Sigmoid colon (tissue), 7 donors: Measurements from ENCODE around the gene ANTXRL. TPM values are rescaled to one million over a fixed set of nuclear protein-coding genes. Genes with fewer than 3 reads are reported as not detected.
"Not testable (repeated sequence)": the region's sequence is repeated elsewhere in the genome, so short reads cannot be mapped to it uniquely, and the experiment has no call there.

Experiments used
- DNase-seq: peaks from one replicate; pipeline ENCODE4 v3.0.0-alpha.2; 2019
- H3K27ac ChIP-seq, 4 donors: fragments of 200-600 bp; sonication (generic); one replicate each; pipeline ENCODE4 v1.5.1; 2016 to 2019; ENCODE audit warnings: mild to moderate bottlenecking in 1 of 4
- H3K27me3 ChIP-seq, 3 donors: fragments of 200-600 bp; sonication (generic); one replicate each; pipeline ENCODE4 v1.5.1; 2019; ENCODE audit warnings: mild to moderate bottlenecking in 1 of 3
- H3K36me3 ChIP-seq, 4 donors: fragments of 200-600 bp; sonication (generic); one replicate each; pipeline ENCODE4 v1.5.1; 2016 to 2019
- H3K4me1 ChIP-seq, 4 donors: fragments of 200-600 bp; sonication (generic); one replicate each; pipeline ENCODE4 v1.5.1; 2017 to 2019
- H3K4me3 ChIP-seq, 4 donors: fragments of 200-600 bp; sonication (generic); one replicate each; pipeline ENCODE4 v1.5.1; 2017 to 2019; ENCODE audit warnings: mild to moderate bottlenecking in 2 of 4, moderate library complexity in 1 of 4
- H3K9me3 ChIP-seq, 4 donors: fragments of 200-600 bp in 3 of 4; sonication (generic) in 3 of 4; one replicate each; pipeline versions ENCODE4 v1.5.1 to v1.6.1; 2013 to 2019
- CTCF ChIP-seq, 4 experiments: fragments of 450-650 bp in 3 of 4; fragments of 200-600 bp in 1 of 4; IDR thresholded peaks; one replicate each; pipeline ENCODE4 v1.5.1; 2016 to 2019; ENCODE audit warnings: antibody characterized with exemption in 4 of 4, mild to moderate bottlenecking in 3 of 4, moderate library complexity in 2 of 4
- EP300 ChIP-seq, 4 donors: sonication (generic); formaldehyde crosslinking; IDR thresholded peaks; one replicate each; pipeline ENCODE4 v1.6.1; 2017; ENCODE audit warnings: antibody characterized with exemption in 4 of 4
- POLR2A ChIP-seq, 2 donors: fragments of 450-650 bp; IDR thresholded peaks; one replicate each; pipeline ENCODE4 v1.6.1; 2016; ENCODE audit warnings: antibody characterized with exemption in 2 of 2, mild to moderate bottlenecking in 2 of 2, moderate library complexity in 2 of 2
- POLR2AphosphoS5 ChIP-seq, 4 donors: sonication (generic); formaldehyde crosslinking; IDR thresholded peaks; one replicate each; pipeline ENCODE4 v1.6.1; 2017; ENCODE audit warnings: antibody characterized with exemption in 4 of 4
- WGBS, 2 donors: extraction: QIAGEN DNeasy Blood & Tissue Kit; methylation state at CpG; one replicate each; pipeline ENCODE4 v1.1.7; 2013; 5-methylcytosine and 5-hydroxymethylcytosine counted together
- intact Hi-C: fragments of 100-400 bp; cut with DNase I; formaldehyde crosslinking; loops from one replicate; pipeline ENCODE4 v1.15.1; 2023
- polyA plus RNA-seq, 3 donors: library from polyadenylated mRNA; stranded (reverse); fragments of 200-250 nt; gene quantifications; one replicate each; pipeline ENCODE4 v1.2.3, GENCODE V29; 2013
- total RNA-seq, 4 donors: library from RNA; depleted of rRNA; stranded (reverse); fragments of >200 nt; gene quantifications; one replicate each; pipeline ENCODE4 v1.1.0, GENCODE V29; 2016
- donor health status: healthy with polysubstance abuse.
- donor health status: Bipolar disorder and iron deficiency.
- donor health status: healthy.

The ANTXRL gene
- total and polyA plus RNA-seq, 7 donors = not detected

- TF ChIP-seq POLR2A (IDR thresholded peaks at IDR 0.05) (no peak), POLR2AphosphoS5 (IDR thresholded peaks at IDR 0.05) (no peak), CTCF (IDR thresholded peaks at IDR 0.05) (no peak), EP300 (IDR thresholded peaks at IDR 0.05) (no peak)
- no peak overlapping the region for H3K4me3 ChIP-seq
- no peak for DNase-seq
- no peak overlapping the region for H3K27ac ChIP-seq
- no peaks in the 10 kb centered on the region for H3K4me1 ChIP-seq
- intact Hi-C loops = no loop called here
- 89% methylated on average over 4 of the region's 4 CpGs for WGBS, 2 donors
- no peaks in the 10 kb centered on the region for H3K9me3 ChIP-seq
- H3K36me3 ChIP-seq = no peaks in the 10 kb centered on the region
- no peaks in the 10 kb centered on the region for H3K27me3 ChIP-seq
Observed at GRCh38 chr10:46254467-46254866, 32.3 kb upstream of the ANTXRL start.

- H3K4me3 ChIP-seq, H3K27ac ChIP-seq, DNase-seq, H3K27me3 ChIP-seq, H3K4me1 ChIP-seq, H3K36me3 ChIP-seq, intact Hi-C loops, H3K9me3 ChIP-seq: not testable (repeated sequence)
- 79 to 86% methylated on average over 3 of the region's 3 CpGs for WGBS, 2 donors
Observed at GRCh38 chr10:46255210-46255609, 31.6 kb upstream of the ANTXRL start.

- no peaks in the 10 kb centered on the region for H3K4me1 ChIP-seq
- TF ChIP-seq CTCF (IDR thresholded peaks at IDR 0.05) (no peak), POLR2A (IDR thresholded peaks at IDR 0.05) (no peak), POLR2AphosphoS5 (IDR thresholded peaks at IDR 0.05) (no peak), EP300 (IDR thresholded peaks at IDR 0.05) (no peak)
- intact Hi-C loops = no loop called here
- H3K27me3 ChIP-seq = no peaks in the 10 kb centered on the region
- no peak overlapping the region for H3K4me3 ChIP-seq
- H3K9me3 ChIP-seq = no peaks in the 10 kb centered on the region
- no peaks in the 10 kb centered on the region for H3K36me3 ChIP-seq
- DNase-seq = peak; percentile 75
- WGBS, 2 donors = 52 to 54% methylated on average over 15 of the region's 15 CpGs
- H3K27ac ChIP-seq = peak overlapping the region in 1 of 4 donors; percentile 32
Observed at GRCh38 chr10:46255801-46256747, 30.7 kb upstream of the ANTXRL start.

GRCh38 chr10:46257099-46257498 is 29.7 kb upstream of the ANTXRL start:
- no peak for TF ChIP-seq POLR2AphosphoS5 (IDR thresholded peaks at IDR 0.05)
- TF ChIP-seq EP300 (IDR thresholded peaks at IDR 0.05) = no peak
- TF ChIP-seq CTCF (IDR thresholded peaks at IDR 0.05) = no peak
- no peak for TF ChIP-seq POLR2A (IDR thresholded peaks at IDR 0.05)
- no peaks in the 10 kb centered on the region for H3K27me3 ChIP-seq
- no peak overlapping the region for H3K27ac ChIP-seq
- H3K36me3 ChIP-seq = no peaks in the 10 kb centered on the region
- no peaks in the 10 kb centered on the region for H3K4me1 ChIP-seq
- intact Hi-C loops = no loop called here
- no peaks in the 10 kb centered on the region for H3K9me3 ChIP-seq
- no peak for DNase-seq
- 89 to 91% methylated on average over 4 of the region's 4 CpGs for WGBS, 2 donors
- no peak overlapping the region for H3K4me3 ChIP-seq

- intact Hi-C loops, DNase-seq, H3K36me3 ChIP-seq, H3K4me3 ChIP-seq, H3K27me3 ChIP-seq, H3K4me1 ChIP-seq, H3K9me3 ChIP-seq, H3K27ac ChIP-seq: not testable (repeated sequence)
- WGBS, 2 donors = 86 to 89% methylated on average over 6 of the region's 6 CpGs
Observed at GRCh38 chr10:46262906-46263560, 23.8 kb upstream of the ANTXRL start.
